Caki2 (cell line): Measurements from ENCODE around the gene DOCK6. TPM values are rescaled to one million over a fixed set of nuclear protein-coding genes. Genes with fewer than 3 reads are reported as not detected.
"Not testable (repeated sequence)": the region's sequence is repeated elsewhere in the genome, so short reads cannot be mapped to it uniquely, and the experiment has no call there.

Experiments
- DNase-seq: peaks from one replicate; pipeline ENCODE4 v3.0.0-alpha.2; 2015; ENCODE audit warnings: low read depth
- in situ Hi-C: cut with HindIII; loops from 2 replicates; pipeline ENCODE4 v1.10.0; 2016; ENCODE audit warnings: low sequenced_read_pairs, low pct_unique_long_range_greater_than_20kb, mixed read lengths
- total RNA-seq: library from RNA; depleted of rRNA; stranded (reverse); fragments of >200 nt; shearing (Covaris generic); gene quantifications from 2 replicates; pipeline ENCODE4 v1.2.3, GENCODE V29; 2014; ENCODE audit warnings: low replicate concordance

The DOCK6 gene
- total RNA-seq, 1 experiment from 2014 or later, result 14.1 TPM

DNA sequence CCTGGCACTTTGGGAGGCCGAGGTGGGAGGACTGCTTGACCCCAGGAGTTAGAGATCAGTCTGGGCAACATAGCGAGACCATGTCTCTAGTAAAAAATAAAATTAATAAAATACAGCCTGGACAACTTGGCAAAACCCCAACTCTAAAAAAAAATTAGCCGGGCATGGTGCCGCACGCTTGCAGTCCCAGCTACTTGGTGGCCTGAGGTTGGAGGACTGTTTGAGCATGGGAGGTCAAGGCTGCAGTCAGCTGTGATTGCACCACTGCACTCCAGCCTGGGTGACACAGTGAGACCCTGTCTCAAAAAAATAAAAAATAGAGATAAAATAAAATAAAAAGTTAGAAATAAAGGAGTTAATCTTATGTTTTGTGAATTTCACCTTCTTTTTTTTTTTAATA is 91.2 kb downstream of the DOCK6 start:
- DNase-seq, result no peak
- in situ Hi-C loops, result no loop called here

DNA sequence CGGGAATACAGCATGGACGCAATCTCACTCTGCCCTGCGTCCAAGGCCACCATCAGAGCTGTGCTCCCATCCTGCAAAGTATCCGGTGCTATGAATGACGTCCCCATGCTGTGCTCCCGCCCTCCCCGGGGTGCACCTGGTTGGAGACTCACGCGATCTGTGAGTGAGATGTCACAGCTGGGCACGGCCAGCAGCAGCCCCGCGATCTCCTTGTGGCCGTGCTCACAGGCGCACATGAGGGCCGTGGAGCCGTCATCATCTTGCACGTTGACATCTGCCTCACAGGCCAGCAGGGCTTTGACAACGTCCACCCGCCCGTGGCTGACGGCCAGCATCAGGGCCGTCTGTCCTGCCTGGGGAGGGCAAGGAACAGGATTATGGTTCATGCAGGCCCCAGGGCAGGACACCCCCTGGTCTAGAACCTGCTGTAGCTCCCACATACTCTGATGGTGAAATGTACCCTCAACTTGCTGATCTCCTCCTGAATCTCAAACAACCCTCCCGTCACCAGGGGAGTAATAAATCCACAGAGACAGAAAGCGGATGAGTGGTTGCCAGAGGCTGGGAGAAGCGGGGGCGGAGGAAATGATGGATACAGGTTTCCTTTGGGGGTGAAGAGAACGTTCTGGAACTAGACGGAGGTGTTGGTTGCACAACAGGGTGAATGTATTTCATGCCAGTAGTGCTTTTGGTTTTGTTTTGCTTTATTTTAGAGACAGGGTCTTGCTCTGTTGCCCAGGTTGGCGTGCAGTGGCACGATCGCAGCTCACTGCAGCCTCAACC is 92.2 kb downstream of the DOCK6 start:
- in situ Hi-C loops, result no loop called here
- no peak for DNase-seq

DNA sequence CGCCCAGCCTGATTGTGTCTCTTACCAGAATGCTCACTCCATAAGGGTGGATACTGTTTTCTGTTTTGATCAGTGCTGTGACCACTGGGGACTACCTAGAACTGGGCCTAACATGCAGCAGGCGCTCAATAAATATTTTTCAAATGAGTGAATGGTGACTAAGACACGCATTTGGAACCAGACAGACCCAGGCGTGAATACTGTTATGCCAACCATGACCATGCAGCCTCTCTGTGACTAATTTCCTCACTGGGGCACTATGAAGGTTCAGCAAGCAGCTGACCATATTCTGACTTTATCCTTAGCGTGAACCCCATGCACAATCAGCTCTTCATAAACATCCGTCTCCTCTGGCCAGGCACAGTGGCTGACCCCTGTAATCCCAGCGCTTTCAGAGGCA is 93.8 kb downstream of the DOCK6 start:
- in situ Hi-C loops, result no loop called here

DNA sequence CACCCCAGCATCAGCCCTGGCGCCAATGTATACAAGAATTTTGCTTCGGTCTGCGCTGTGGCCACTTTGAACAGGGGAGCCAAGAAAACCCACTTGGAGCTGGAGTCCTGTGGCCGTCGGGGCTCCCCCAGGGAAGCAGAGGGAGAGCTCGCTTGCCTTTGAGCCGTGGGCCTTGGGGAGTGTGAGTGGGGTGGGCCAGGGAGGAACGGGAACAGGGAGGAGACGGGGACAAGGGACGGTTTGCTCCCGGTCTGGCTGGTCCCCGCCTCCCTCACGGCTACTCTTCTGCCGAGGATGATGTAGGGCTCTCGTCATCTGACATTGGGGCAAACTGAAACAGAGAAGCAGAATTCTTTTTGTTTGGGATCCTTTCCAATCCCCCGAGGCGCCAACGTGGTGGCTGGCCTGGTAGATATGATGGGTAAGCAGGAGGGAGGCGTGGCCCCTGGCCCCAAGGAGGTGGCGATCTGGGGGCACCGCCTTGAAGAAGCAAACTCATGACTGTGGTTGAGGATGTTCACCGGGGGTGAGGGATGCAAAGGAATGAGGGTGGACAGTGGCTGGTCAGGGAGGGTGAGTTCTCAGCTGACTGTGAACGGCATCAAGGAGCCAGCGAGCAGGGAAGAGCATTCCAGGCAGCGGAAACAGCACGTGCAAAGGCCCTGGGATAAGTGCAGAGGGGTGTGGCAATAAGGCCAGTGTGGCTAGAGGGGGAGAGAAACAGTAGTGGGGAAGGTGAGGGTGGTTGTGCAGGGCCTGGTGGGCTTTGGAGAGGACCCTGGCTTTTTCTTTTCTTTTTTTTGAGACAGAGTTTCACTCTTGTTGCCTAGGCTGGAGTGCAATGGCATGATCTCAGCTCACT is 95.8 kb downstream of the DOCK6 start:
- in situ Hi-C loops, result no loop called here
- DNase-seq, result no peak

More for the DNA sequence above, 93.8 kb downstream of the DOCK6 start:
- DNase-seq, result peak; percentile 96

DNA sequence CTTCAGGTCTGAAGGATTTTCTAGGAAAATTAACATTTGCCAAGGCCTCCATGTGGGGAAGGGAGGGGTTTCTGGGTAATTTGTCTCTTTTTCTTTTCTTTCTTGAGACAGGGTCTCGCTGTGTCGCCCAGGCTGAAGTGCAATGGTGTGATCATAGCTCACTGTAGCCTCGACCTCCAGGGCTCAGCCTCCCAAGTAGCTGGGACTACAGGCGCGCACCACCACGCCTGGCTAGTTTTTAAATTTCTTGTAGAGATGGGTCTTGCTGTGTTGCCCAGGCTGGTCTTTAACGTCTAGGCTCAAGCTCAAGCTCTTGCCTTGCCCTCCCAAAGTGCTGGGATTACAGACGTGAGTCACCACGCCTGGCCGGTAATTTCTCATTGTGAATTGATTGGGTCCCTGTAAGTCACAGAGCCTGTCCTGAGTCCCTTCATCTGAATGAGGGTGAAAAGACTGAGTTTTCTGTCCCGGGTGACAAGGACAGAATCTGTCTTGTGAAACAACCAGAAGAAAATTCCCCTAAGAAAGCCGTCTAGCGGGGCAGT is 96.8 kb downstream of the DOCK6 start:
- in situ Hi-C loops, result no loop called here
- no peak for DNase-seq

DNA sequence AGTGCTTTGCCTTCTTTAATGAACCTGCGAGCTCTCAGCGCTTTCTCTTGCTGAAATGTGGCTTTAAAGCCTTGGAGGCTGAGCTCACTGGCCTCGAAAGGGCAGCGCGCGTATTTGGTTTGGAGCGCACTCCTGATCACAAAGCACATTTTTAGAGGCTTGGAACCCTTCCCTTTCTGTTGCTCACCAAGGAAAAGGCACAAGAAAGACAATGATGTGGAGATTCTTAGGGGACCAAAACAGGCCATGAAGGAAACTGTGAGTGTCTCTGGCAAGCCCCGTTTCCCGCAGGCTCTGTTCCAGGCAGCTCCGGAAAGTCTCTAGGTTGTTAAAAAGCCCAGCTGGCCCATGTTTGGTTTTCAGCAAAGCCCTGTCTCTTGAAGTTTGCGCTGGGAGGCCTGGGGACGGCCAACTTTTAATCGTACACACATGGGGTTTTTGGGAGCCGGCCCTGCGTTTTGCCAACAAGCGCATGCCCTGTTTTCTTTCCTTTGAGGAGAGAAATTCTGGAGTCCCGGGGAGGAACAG is 97.4 kb downstream of the DOCK6 start:
- in situ Hi-C loops, result no loop called here

DNA sequence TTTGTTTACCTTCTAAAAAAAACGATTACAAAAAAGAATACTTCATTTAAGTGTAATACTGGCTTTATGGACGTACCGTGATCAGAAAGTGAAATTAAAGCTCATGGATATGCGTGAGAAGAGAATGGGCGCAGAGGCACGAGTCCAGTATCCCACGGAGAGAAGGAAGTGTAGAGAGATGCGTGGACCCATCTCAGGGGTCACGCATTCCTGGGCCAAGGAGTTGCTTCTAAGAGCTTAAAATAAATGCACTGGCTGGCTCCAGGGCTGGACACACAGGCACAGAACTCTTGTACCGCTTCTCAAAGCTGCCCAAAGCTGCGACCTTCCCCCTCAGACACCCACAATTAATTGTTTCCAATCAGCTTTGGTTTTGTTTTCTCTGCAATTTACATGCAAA is 98.0 kb downstream of the DOCK6 start:
- no peak for DNase-seq
- in situ Hi-C loops, result no loop called here

More for the DNA sequence above, 97.4 kb downstream of the DOCK6 start:
- DNase-seq, result no peak

DNA sequence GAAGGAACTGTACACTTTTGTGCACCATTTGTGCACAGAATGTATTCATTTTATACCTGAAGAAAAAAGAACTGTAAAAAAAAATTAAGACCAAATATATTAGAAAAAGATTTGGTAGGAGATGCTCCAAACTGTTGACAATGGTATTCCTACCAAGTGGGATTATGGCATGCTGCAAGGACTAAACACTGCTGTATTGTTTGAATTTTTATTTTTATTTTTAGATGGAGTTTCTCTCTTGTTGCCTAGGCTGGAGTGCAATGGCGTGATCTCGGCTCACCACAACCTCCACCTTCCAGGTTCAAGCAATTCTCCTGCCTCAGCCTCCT is 101.9 kb downstream of the DOCK6 start:
- in situ Hi-C loops, DNase-seq: not testable (repeated sequence)

DNA sequence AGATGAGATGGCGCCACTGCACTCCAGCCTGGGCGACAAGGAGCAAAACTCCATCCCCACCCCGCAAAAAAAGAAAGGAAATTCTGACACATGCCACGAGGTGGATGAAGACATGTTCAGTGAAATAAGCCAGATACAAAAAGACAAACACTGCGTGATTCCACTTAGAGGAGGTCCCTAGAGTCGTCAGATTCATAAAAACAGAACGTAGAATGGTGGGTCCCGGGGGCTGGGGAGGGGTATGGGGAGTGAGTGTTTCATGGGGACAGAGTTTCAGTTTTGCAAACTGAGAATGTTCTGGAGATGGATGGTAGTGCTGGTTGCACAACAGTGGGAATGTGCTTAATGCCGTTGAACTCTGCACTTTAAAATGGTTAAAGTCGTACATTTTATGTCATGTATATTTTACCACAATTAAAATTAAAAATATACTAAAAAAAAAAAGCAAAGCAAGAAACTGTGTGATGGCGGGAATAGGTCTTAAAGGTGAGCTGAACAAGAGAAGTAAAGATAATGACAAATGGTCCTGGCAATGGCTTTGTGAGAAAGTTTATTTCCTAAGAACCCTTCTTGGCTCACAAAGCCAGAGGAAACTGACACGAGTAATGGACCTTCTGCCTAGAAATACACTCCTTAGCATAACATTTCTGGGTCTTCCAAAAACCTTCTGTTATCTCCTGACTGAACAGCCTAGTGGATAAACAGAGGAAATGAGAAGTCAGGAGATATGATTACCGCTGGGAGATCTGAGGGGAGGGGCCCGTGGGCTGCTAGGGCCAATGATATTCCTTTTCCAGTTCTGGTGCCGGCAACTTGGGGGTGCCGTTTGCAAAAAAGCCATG is 102.5 kb downstream of the DOCK6 start:
- no peak for DNase-seq
- in situ Hi-C loops, result no loop called here

DNA sequence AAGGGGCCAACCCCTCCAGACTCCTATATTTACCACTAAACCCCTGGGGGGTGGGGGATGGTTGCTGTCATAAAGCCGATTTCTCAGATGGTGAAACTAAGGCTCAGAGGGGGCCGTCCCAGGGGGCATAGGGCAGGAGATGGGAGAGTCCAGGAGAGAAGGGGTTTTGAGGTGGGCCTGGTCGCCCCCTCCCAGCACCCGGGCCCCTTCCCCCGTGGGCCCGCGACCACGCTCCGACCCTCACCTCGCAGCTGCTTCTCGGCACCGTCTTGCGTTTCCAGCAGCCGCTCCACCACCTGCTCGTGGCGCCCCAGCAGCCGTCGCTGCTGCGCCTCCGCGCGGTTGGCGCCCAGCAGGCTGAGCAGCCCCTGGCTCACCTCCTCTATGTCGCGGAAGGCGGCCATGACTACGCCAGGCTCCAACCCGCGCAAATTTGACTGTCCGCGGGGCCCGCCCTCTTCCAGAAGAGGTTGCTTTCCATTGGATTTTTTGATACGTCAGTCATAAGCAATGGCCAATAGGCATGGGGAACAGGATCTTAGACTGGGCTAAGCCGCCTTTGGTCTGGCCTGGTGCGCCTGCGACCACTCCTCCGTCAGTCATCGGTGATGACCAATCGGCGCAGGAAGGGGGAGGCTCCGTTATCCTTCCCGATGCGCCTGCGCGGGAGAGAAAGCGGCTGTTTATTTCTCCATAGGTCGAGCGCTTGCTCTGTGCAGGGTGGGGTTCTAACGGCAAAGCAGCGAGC is 106.8 kb downstream of the DOCK6 start, which contains the start of gene SPC24:
TSS of gene SPC24 (minus strand) at position 410 of the 748 bp plus-strand sequence. CDS start at position 404, 6 bp downstream.
- DNase-seq, result peak; percentile 99
- in situ Hi-C loops, result no loop called here

DNA sequence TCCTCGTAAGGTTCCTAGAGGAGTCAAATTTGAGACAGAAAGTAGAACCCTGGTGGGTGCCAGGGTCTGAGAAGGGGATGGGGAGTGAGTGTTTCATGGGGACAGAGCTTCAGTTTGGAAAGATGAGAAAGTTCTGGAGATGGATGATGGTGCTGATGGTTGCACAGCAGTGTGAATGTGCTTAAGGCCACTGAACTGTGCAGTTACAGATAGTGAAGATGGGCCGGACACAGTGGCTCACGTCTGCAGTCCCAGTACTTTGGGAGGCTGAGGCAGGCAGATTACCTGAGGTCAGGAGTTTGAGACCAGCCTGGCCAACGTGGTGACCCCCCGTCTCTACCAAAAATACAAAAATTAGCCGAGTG is 107.7 kb downstream of the DOCK6 start:
- DNase-seq, result no peak
- in situ Hi-C loops, result no loop called here

DNA sequence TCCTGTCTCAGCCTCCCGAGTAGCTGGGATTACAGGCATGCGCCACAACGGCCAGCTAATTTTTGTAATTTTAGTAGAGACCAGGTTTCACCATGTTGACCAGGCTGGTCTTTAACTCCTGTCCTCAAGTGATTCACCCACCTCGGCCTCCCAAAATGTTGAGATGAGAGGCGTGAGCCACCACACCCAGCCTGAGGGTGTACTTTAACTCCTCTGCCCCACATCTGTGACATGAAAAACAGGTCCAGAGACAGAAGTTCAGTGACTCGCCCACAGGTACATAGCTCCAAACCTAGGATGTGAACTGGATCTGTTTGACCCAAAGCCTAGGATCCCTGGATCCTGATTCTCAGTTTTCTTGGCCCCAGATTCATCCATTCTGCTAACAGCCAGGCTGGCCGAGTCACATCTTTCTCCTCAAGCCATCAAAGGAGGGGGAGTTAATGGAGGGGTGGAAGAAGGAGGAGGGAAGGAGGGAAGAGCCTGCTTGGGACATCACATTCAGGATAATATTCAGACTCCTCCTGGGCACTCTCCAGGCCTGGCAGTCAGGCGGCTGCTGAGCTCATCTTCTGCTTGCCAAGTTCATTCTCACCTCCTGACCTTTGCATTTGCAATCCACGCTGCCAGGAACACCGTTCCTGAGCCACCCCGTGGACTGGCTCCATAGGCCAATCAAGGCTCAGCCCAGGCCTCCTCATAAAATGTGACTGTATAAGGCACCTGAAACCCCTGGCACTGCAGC is 109.8 kb downstream of the DOCK6 start:
- peak; percentile 92 for DNase-seq
- in situ Hi-C loops, result no loop called here

DNA sequence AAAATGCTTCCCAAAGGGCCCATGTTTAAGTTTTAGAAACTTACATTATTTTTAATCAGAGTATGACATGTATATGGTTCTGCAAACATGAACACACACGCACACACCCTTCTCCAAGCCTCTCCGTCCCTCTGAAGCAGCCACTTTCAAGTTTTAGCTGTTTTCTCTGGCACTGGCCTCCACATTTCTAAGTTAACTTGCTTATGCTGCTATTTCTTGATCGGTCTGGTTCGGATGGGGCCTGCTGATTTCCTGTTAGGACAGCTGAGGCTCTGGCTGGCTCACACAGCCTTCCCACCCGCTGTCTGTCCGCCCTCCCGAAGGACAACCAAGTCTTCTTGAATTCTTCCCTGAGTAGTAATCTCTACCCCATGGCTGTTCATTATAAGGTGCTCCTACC is 111.1 kb downstream of the DOCK6 start:
- no peak for DNase-seq
- in situ Hi-C loops, result no loop called here
